GM20431 (cell line): ENCODE results near the gene FHIP1B.

Experiments
- in situ Hi-C: fragments of 300-500 bp; cut with MseI, MboI; formaldehyde crosslinking; loops from one replicate; pipeline ENCODE4 v1.15.0; 2020; ENCODE audit warnings: low sequenced_read_pairs; ENCODE audit not compliant: unreplicated experiment

Gene FHIP1B

GRCh38 chr11:6205366-6205765, 29.1 kb downstream of the FHIP1B start, which contains the start of gene C11orf42:
Gene C11orf42, plus strand, starts transcription at chr11:6205557. Its CDS starts 59 bp downstream, at chr11:6205616.
- in situ Hi-C loops: no loop called here

GRCh38 chr11:6204706-6205105, 29.7 kb downstream of the FHIP1B start:
- in situ Hi-C loops: no loop called here

GRCh38 chr11:6203327-6203726, 31.1 kb downstream of the FHIP1B start:
- in situ Hi-C loops: no loop called here

- in situ Hi-C loops: no loop called here
These were observed 32.4 kb downstream of the FHIP1B start for GRCh38 chr11:6202041-6202440.

GRCh38 chr11:6201481-6201880, 33.0 kb downstream of the FHIP1B start:
- in situ Hi-C loops: no loop called here

- in situ Hi-C loops: no loop called here
These were observed 33.5 kb downstream of the FHIP1B start for GRCh38 chr11:6200975-6201374.

GRCh38 chr11:6199174-6199810, 35.1 kb downstream of the FHIP1B start, which contains the start of gene OR52W1:
Gene OR52W1, plus strand, starts transcription at chr11:6199224. Its CDS starts 0 bp downstream, at chr11:6199224.
- in situ Hi-C loops: no loop called here

- in situ Hi-C loops: no loop called here
These were observed 36.8 kb downstream of the FHIP1B start for GRCh38 chr11:6197466-6198200.

GRCh38 chr11:6196396-6196795, 38.0 kb downstream of the FHIP1B start:
- in situ Hi-C loops: no loop called here

- in situ Hi-C loops: no loop called here
These were observed 40.3 kb downstream of the FHIP1B start for GRCh38 chr11:6194065-6194581.

- in situ Hi-C loops: no loop called here
These were observed 42.7 kb downstream of the FHIP1B start for GRCh38 chr11:6191742-6192141.

- in situ Hi-C loops: no loop called here
These were observed 59.0 kb downstream of the FHIP1B start for GRCh38 chr11:6175440-6175839.

GRCh38 chr11:6170226-6170625, 64.2 kb downstream of the FHIP1B start, which contains the start of gene OR52B2:
Gene OR52B2, minus strand, starts transcription at chr11:6170326. Its CDS starts 0 bp downstream, at chr11:6170326.
- in situ Hi-C loops: no loop called here
